Amygdala (tissue), 56 donors: ENCODE measurements around the gene DOLK.

ENCODE experiments used
- DNase-seq, 56 donors: peaks; one replicate each; lab custom pipeline; 2025; lab: John Stamatoyannopoulos, UW

Gene DOLK

GRCh38 chr9:128910906-128911305 is 36.5 kb downstream of the DOLK start:
- no peak for DNase-seq

GRCh38 chr9:128909859-128910258 is 37.5 kb downstream of the DOLK start:
- DNase-seq, result no peak

- DNase-seq, result no peak
Measured at GRCh38 chr9:128908372-128908771, 39.0 kb downstream of the DOLK start.

- DNase-seq, result no peak
Measured at GRCh38 chr9:128906741-128907140, 40.7 kb downstream of the DOLK start.

GRCh38 chr9:128905964-128906363 is 41.4 kb downstream of the DOLK start:
- DNase-seq, result no peak

GRCh38 chr9:128903871-128904620 is 43.4 kb downstream of the DOLK start:
- DNase-seq, result no peak

- DNase-seq, result no peak
Measured at GRCh38 chr9:128903079-128903461, 44.3 kb downstream of the DOLK start.

GRCh38 chr9:128902351-128903078 is 44.9 kb downstream of the DOLK start:
- no peak for DNase-seq

GRCh38 chr9:128901822-128902221 is 45.6 kb downstream of the DOLK start:
- no peak for DNase-seq

GRCh38 chr9:128901379-128901778 is 46.0 kb downstream of the DOLK start:
- no peak for DNase-seq

GRCh38 chr9:128899566-128900322 is 47.7 kb downstream of the DOLK start:
- DNase-seq, result no peak

- DNase-seq, result peak in 17 of 56 donors; percentile 13 to 66 (median 36)
Measured at GRCh38 chr9:128898845-128899565, 48.4 kb downstream of the DOLK start.

GRCh38 chr9:128898382-128898781 is 49.0 kb downstream of the DOLK start:
- DNase-seq, result no peak

- peak in 3 of 56 donors; percentile 13 to 23 (median 17) for DNase-seq
Measured at GRCh38 chr9:128895556-128895955, 51.8 kb downstream of the DOLK start.
